GM12875 (cell line): ENCODE data around the gene TPD52L1.
A peak's percentile ranks its signal among the peaks of the same experiment; 100 is the strongest.

Experiments
- H3K4me3 ChIP-seq: one replicate; pipeline ENCODE4 v1.5.1; 2011; ENCODE audit warnings: low read depth, low read length, control low read depth
- CTCF ChIP-seq: IDR thresholded peaks from 2 replicates; pipeline ENCODE4 v1.5.1; 2011; ENCODE audit warnings: low read depth, mild to moderate bottlenecking, control low read depth, inconsistent platforms, low read length, moderate library complexity, borderline replicate concordance; ENCODE audit not compliant: insufficient read depth

The TPD52L1 gene, protein sequence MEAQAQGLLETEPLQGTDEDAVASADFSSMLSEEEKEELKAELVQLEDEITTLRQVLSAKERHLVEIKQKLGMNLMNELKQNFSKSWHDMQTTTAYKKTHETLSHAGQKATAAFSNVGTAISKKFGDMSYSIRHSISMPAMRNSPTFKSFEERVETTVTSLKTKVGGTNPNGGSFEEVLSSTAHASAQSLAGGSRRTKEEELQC

GRCh38 chr6:125153391-125154117 is at the start of gene TPD52L1:
Gene TPD52L1, plus strand, starts transcription at chr6:125153773. Its CDS starts 179 bp downstream, at chr6:125153952.
- peak; percentile 87 for TF ChIP-seq CTCF
- H3K4me3 ChIP-seq = no peak within 1 kb of the TSS

GRCh38 chr6:125104425-125104824 is 49.1 kb upstream of the TPD52L1 start:
- H3K4me3 ChIP-seq = no peak overlapping the region
- no peak for TF ChIP-seq CTCF

- no peak overlapping the region for H3K4me3 ChIP-seq
- TF ChIP-seq CTCF = no peak
Measured at GRCh38 chr6:125107048-125107447, 46.5 kb upstream of the TPD52L1 start.

GRCh38 chr6:125107896-125108295 is 45.7 kb upstream of the TPD52L1 start:
- H3K4me3 ChIP-seq = no peak overlapping the region
- no peak for TF ChIP-seq CTCF

DNA sequence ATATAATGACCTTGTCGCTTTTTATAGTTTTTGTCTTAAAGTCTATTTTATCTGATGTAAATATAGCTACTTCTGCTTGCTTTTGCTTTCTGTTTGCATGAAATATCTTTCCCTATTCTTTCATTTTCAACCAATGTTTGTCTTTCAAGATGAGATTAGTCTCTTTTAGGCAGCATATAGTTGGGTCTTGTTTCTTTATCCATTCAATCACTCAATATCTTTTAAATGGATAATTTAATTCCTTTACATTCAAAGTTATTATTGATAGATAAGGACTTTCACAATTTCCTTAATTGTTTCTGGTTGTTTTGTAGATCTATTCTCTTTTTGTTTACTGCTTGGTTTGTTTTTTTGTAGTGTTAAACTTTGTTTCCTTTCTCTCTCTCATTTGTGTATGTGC is 43.5 kb upstream of the TPD52L1 start:
- no peak overlapping the region for H3K4me3 ChIP-seq
- no peak for TF ChIP-seq CTCF

- no peak for TF ChIP-seq CTCF
- H3K4me3 ChIP-seq = no peak overlapping the region
Measured at GRCh38 chr6:125111219-125111983, 42.2 kb upstream of the TPD52L1 start.
